Mononuclear cell (primary cell): ENCODE measurements around the gene ATXN7L3B. TPM values are rescaled to one million over a fixed set of nuclear protein-coding genes. Genes with fewer than 3 reads are reported as not detected.
A peak's percentile ranks its signal among the peaks of the same experiment; 100 is the strongest.

Source experiments
- H3K27me3 ChIP-seq: 2 replicates; pipeline ENCODE4 v1.6.0; 2011; ENCODE audit warnings: low read length, control low read depth; ENCODE audit not compliant: insufficient read depth
- H3K4me1 ChIP-seq: 2 replicates; pipeline ENCODE4 v1.5.1; 2011; ENCODE audit warnings: mild to moderate bottlenecking, low read length, control low read depth; ENCODE audit not compliant: insufficient read depth
- H3K4me3 ChIP-seq: 2 replicates; pipeline ENCODE4 v1.5.1; 2011; ENCODE audit warnings: mild to moderate bottlenecking, low read length, moderate library complexity
- H3K9me3 ChIP-seq: 2 replicates; pipeline ENCODE4 v1.5.1; 2011; ENCODE audit warnings: low read depth, mild to moderate bottlenecking, control low read depth, low read length
- total RNA-seq: library from RNA; depleted of rRNA; stranded (reverse); fragments of >200 nt; gene quantifications from one replicate; pipeline ENCODE4 v1.2.3, GENCODE V29; 2012

Gene ATXN7L3B
- total RNA-seq, 1 donor: 42.2 TPM

DNA sequence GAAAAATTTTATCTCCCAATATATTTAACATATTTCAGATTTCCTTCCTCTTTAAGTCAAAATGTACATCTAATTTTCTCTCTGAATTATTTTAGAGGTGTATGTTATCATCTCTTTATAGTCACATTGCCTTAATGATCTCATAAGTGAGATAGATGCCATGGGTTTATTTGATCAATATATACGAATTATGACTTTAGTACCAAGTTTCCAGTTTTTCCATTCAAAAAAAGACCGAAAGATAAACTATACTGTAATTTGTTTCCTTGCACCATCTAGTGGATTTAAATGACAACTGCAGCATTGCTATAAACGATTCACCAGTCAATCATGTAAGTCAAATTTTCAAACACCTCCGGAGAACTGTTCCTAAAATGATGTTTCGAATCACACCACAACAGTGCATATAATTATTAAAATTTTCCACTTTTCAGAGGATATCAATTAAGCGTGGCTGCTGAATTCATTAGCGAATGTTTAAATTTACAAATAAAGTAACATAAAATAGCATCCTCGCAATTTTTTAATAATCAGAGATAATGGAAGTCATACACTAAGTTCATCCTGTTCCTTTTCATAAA lies 419 bp upstream of the ATXN7L3B start:
- Histone ChIP-seq H3K4me1 (peaks cover 30% of the 10 kb centered on the region), H3K27me3 (no peaks in the 10 kb centered on the region), H3K9me3 (no peaks in the 10 kb centered on the region), H3K4me3 (peak overlapping the region; percentile 72)

DNA sequence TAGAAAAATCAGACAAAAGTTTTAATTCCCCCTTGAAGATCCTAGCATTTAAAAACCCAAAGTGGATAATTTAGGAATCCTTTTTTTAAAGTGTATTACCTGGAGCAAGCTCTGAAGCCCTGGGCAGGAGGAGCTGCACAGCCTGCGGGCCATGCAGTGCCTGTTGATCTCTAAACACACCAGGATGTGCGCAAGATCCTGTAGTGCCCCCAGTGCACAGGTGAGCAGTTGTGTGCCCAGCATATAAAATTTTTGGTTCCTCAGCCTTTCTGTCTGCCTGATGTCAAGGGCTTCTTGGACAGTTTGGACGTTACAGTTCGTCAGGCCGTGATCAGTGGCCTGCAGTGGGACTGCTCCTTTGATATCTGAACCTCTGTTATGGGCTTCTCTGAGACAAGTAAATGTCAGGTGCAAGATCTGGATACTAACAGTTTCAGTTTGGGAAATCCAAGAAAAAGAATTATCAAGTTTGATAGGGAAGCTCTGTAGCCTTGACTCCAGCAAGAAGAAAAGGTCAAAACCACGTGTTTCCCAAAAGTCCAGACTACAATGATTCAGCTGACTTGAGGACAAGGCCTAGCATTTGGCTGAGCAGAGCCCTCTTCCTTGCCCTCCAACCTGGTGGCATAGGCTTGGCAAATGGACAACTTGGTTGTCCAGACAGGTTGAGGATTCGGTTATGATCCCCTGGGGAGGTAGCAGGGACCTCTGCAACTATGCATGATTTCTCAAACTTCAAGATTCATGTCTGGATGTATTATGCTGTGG lies 1.0 kb downstream of the ATXN7L3B start:
- Histone ChIP-seq H3K9me3 (no peaks in the 10 kb centered on the region), H3K4me1 (peaks cover 30% of the 10 kb centered on the region), H3K27me3 (no peaks in the 10 kb centered on the region), H3K4me3 (peak overlapping the region; percentile 72)

DNA sequence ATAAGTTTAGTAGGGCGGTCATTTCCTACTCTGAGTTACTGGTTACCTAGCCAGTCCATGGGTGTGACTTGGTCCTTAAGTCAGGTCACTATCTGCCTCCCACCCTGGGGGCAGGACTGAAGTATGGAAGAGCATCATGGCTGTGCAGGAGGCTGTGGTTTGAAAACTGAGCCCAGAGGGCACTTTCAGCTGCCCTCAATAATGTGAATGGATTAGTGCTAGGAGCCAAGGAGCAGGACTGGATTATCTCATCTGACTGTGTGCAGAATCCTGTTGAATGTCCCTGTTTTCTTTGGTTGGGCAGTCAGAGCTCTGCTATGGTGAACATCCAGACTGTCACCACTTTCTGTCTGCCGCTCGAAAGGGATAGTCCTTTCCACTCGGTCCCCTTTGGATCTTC lies 1.6 kb downstream of the ATXN7L3B start:
- H3K4me1 ChIP-seq: peaks cover 30% of the 10 kb centered on the region
- no peaks in the 10 kb centered on the region for H3K9me3 ChIP-seq
- peak overlapping the region; percentile 72 for H3K4me3 ChIP-seq
- no peaks in the 10 kb centered on the region for H3K27me3 ChIP-seq

DNA sequence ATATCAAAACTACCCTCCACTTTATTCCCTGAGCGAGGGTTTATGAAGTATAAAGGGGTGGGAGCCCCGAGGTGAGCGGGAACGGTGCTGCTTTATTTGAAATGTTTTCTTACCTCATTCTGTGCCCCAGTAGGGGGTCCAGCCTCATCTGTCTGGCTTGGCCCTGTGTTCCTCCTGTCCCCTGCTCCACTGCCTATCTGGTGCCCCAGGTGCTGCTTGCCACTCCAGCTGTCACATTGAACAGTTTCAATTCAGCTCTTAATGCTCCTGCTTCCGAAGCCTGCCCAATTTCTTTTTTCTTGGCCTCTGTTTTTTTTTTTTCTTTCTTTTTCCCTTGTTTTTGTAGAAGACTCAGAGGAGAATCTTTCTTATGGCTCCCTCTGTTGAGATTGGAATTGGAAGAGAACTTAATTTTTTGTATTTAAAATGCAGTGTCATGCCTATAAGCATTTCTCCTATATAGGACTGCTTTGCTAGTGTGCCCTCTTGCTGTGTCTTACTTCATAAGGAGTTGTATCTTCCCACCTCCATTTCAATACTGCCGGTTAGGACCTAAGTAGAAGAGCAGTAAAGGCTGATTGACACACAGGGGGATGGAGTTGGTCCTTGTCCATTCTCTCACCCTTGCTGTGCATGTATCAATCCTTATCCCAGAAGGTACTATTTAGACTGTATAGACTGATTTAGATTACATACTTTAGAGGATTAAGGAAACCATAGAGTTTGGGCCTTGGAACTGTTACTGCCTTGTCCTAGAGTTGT lies 2.3 kb downstream of the ATXN7L3B start:
- peaks cover 30% of the 10 kb centered on the region for H3K4me1 ChIP-seq

DNA sequence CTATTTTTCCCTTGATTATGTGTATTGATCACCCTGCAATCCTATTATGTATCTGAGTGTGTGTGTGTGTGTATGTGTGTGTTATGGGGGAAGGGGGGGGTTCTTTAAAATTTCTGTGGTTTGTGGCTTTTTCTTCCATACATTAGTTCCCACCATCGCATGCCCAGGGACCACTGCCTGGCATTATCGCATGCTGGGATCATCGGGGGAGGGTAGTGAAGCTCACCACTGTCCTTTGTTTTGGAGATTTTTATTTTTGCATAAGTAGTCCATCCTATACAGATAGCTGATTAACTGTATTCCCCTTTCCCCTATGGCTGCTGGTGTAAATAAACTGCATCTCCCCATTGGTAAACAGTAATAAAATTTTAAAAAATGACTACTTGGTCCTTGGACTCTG lies 3.4 kb downstream of the ATXN7L3B start:
- no peak overlapping the region for H3K4me3 ChIP-seq

More for the DNA sequence above, 2.3 kb downstream of the ATXN7L3B start:
- Histone ChIP-seq H3K4me3 (no peak overlapping the region), H3K9me3 (no peaks in the 10 kb centered on the region), H3K27me3 (no peaks in the 10 kb centered on the region)

DNA sequence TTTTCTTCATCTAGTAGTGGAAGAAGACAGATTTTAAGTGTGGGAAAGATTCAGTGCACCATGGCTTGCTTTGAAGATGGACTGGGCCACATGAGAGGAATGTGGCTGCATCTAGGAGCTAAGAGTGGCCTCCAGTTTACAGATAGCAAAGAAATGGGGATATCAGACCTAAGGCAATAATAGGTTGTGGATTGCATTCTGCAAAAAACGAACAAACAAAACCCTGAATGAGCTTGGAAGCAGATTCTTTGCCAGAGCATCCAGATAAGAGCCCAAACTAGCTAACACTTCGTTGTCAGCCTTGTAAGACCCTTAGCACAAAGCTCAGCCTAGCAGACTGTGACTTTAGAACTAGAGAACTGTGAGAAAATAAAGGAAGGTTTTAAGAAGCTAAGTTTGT lies 9.6 kb downstream of the ATXN7L3B start:
- no peak overlapping the region for H3K4me3 ChIP-seq
- H3K9me3 ChIP-seq: no peaks in the 10 kb centered on the region
- no peaks in the 10 kb centered on the region for H3K4me1 ChIP-seq
- no peaks in the 10 kb centered on the region for H3K27me3 ChIP-seq

More for the DNA sequence above, 3.4 kb downstream of the ATXN7L3B start:
- H3K27me3 ChIP-seq: no peaks in the 10 kb centered on the region
- no peaks in the 10 kb centered on the region for H3K9me3 ChIP-seq
- H3K4me1 ChIP-seq: peaks cover 30% of the 10 kb centered on the region

DNA sequence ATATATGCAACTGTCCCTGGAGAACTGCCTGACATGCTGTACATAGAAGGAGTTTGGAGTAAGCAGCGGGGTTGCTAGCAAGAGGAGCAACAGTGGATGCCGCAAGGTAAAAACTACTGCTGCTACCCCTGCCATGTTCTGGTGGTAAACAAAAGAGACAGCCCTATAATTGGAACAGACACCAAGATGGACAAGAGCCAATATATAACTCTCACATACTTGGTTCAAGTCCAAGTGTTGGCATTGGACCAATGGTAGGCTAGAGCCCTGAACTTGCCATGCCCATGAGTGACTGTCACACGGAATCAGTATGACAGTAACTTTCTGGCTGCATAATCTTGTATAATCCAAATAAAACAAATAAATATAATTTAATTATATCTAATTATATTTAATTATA lies 13.7 kb downstream of the ATXN7L3B start:
- no peaks in the 10 kb centered on the region for H3K4me1 ChIP-seq

DNA sequence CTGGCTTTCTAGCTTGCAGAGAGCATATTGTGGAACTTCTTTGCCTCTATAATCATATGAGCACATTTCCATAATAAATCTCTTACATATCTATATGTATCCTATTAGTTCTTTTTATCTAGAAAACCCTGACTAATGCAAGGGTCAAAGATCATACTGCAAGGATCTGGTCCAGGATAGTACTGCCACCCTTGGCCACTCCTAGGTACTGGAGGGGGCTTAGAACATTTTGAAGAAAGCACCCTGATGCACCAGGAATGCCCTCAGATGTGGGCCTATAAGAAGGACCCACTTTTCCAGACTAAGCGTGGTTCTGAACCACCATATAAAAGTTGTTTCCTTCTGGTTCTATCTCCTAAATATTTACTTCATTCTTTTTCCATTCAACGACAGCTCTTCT lies 14.6 kb downstream of the ATXN7L3B start:
- no peak overlapping the region for H3K4me3 ChIP-seq
- no peaks in the 10 kb centered on the region for H3K9me3 ChIP-seq
- H3K4me1 ChIP-seq: no peaks in the 10 kb centered on the region
- no peaks in the 10 kb centered on the region for H3K27me3 ChIP-seq

More for the DNA sequence above, 13.7 kb downstream of the ATXN7L3B start:
- Histone ChIP-seq H3K9me3 (no peaks in the 10 kb centered on the region), H3K4me3 (no peak overlapping the region), H3K27me3 (no peaks in the 10 kb centered on the region)

DNA sequence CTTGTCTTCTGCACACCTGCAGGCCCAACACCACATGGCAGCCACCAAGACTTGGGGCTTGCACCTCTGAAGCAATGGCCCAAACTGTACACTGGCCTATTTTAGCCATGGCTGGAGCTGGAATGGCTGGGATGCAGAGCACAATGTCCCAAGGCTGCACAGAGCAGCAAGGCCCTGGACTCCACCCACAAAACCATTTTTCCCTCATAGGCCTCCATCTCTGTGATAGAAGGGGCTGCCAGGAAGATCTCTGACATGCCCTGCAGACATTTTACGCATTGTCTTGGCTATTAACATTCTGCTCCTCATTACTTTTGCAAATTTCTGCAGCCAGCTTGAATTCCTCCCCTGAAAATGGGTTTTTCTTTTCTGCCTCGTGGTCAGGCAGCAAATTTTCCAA lies 22.1 kb downstream of the ATXN7L3B start:
- H3K4me1 ChIP-seq: no peaks in the 10 kb centered on the region
- H3K4me3 ChIP-seq: no peak overlapping the region
- no peaks in the 10 kb centered on the region for H3K27me3 ChIP-seq
- no peaks in the 10 kb centered on the region for H3K9me3 ChIP-seq

DNA sequence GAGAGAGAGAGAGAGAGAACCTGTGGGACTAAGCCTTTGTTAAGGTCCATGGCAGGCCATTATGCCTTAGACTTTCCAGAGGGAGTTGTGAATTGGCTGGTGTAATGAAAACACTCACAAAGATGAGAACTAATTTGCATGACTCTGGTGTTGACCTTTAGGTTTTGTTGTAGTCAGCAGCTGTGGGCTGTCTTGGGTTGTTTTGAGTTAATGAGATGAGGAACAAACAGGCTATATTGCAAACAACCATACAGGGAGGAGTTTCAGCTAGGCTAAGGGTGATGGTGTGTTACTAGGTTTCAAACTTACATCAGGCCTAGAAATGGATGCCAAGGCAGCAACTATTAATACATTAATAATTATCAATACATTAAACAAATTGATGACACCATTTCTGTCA lies 26.3 kb downstream of the ATXN7L3B start:
- Histone ChIP-seq H3K4me1 (no peaks in the 10 kb centered on the region), H3K9me3 (no peaks in the 10 kb centered on the region), H3K27me3 (no peaks in the 10 kb centered on the region), H3K4me3 (no peak overlapping the region)

DNA sequence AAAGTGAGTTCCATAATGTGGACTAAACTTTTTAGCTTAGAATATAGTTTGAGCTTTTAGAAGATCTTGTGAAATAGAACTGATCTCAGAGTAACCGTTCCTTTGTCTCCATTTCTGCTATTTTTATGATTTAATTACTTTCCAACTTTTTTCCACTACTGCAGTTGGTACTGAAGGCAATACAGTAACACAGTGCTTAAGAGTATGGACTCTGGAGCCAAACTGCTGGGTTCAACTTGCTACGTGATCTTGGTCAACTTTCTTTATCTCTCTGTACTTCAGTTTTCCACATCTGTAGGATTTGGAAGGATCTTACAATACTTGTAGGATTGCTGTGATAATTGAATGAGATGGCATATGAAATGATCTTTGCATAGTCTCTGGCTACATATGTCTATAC lies 40.9 kb downstream of the ATXN7L3B start:
- Histone ChIP-seq H3K27me3 (no peaks in the 10 kb centered on the region), H3K4me3 (no peak overlapping the region), H3K4me1 (no peaks in the 10 kb centered on the region), H3K9me3 (no peaks in the 10 kb centered on the region)

DNA sequence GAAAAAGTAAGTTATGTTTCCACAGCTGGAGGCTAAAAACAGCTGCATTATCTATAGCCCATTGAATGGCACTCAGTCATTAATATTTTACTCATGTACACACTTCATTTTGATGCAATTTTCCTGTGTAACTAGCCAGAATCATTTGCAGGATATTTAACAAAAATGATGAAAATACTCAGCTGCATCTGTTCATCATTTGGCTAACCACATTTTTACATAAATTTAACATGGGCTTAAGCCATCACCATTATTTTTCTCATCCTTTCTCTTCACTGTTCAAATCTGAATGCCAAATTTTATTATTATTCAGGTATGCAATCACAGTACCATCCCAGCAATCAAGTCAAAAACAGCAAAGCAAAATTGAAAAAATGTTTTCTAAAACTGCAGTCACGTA lies 41.8 kb downstream of the ATXN7L3B start:
- Histone ChIP-seq H3K4me3 (no peak overlapping the region), H3K4me1 (no peaks in the 10 kb centered on the region), H3K27me3 (no peaks in the 10 kb centered on the region), H3K9me3 (no peaks in the 10 kb centered on the region)

DNA sequence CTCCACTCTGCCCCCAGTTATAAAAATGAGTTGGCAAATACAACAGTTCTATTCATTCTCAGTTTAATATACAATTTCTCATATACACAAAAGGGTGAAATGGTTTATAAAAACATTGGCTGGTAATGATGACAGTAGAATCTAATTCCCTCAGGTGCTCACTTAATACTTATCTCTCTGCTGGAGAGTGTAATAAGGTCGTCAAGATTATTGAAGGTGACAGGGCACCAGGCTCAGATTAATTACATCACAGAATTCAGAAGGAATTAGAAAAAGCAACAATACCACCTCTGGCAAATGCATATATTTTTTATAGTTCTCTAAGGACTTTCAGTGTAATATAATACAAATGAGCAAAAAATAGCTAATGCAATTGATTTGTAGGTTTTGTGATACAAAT lies 42.3 kb downstream of the ATXN7L3B start:
- H3K4me3 ChIP-seq: no peak overlapping the region
- no peaks in the 10 kb centered on the region for H3K4me1 ChIP-seq
- no peaks in the 10 kb centered on the region for H3K9me3 ChIP-seq
- H3K27me3 ChIP-seq: no peaks in the 10 kb centered on the region

DNA sequence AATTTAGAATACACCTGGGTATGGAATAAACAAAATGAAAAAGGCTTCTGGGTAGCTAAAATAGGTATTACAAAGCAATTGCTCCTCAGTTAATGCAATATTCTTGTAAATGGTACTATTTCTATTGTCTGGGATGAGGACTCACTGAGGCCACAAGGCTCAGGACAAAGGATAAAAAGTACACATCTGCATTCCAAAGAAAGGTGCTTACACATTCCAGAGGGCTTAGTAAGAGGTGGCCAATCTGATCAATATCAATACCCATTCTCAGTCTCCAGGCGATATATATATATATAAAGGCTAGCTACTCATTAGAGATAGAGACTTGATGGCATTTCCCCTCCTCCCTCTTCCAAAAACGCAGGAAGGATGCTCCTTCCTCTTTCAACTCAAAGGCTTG lies 43.8 kb downstream of the ATXN7L3B start:
- Histone ChIP-seq H3K27me3 (no peaks in the 10 kb centered on the region), H3K9me3 (no peaks in the 10 kb centered on the region), H3K4me1 (no peaks in the 10 kb centered on the region), H3K4me3 (no peak overlapping the region)

DNA sequence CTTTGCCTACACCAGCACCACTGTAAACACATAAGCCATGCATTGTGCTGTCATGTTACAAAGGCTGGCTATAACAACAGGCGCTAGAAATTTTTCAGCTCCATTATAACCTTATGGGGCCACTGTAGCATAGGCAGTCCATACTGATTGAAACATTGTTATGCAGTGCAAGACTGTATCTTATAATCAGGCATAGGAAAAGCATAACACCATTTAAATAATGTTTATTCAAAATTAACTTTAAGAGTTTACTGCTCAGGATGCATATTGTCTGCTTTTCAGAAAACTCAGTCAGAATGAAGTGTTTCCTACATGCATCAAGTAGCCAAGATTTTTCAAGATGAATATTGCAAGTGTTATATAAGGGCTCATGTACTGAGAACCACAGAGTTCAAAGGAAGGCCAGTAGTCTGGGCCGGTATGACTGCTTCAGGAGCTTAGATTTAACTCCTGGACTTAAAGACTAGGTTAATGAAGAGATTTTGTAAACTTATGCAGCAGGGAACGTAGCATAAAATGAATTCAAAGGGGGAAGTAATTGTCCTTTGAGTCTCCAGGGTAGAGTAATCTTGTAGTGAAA lies 46.9 kb downstream of the ATXN7L3B start:
- Histone ChIP-seq H3K4me3 (no peak overlapping the region), H3K27me3 (no peaks in the 10 kb centered on the region), H3K9me3 (no peaks in the 10 kb centered on the region), H3K4me1 (no peaks in the 10 kb centered on the region)
